Left hindlimb (tissue), 1 donor: ENCODE results near the gene GH1.
"Not testable (repeated sequence)": the region's sequence is repeated elsewhere in the genome, so short reads cannot be mapped to it uniquely, and the experiment has no call there.

ENCODE experiments used
- DNase-seq: peaks from one replicate; pipeline ENCODE4 v3.0.0-alpha.2; 2018

GH1 gene

GRCh38 chr17:63918789-63919305 lies at the start of gene GH1:
Gene GH1, minus strand, starts transcription at chr17:63918839. Its CDS starts 63 bp downstream, at chr17:63918776.
- DNase-seq: not testable (repeated sequence)

- DNase-seq: no peak
Measured at GRCh38 chr17:63967953-63968352, 49.3 kb upstream of the GH1 start.

- DNase-seq: no peak
Measured at GRCh38 chr17:63966646-63967264, 48.1 kb upstream of the GH1 start.

- no peak for DNase-seq
Measured at GRCh38 chr17:63963123-63963522, 44.5 kb upstream of the GH1 start.

- DNase-seq: no peak
Measured at GRCh38 chr17:63962298-63962744, 43.7 kb upstream of the GH1 start.

- DNase-seq: peak; percentile 74
Measured at GRCh38 chr17:63961355-63962212, 42.9 kb upstream of the GH1 start.

- DNase-seq: no peak
Measured at GRCh38 chr17:63960430-63960829, 41.8 kb upstream of the GH1 start.

GRCh38 chr17:63960006-63960405 lies 41.4 kb upstream of the GH1 start:
- DNase-seq: peak; percentile 52

- no peak for DNase-seq
Measured at GRCh38 chr17:63956296-63956920, 37.8 kb upstream of the GH1 start.

- no peak for DNase-seq
Measured at GRCh38 chr17:63955791-63956190, 37.2 kb upstream of the GH1 start.

GRCh38 chr17:63955232-63955631 lies 36.6 kb upstream of the GH1 start:
- DNase-seq: no peak

GRCh38 chr17:63954402-63955063 lies 35.9 kb upstream of the GH1 start:
- DNase-seq: no peak

GRCh38 chr17:63950940-63951907 lies 32.6 kb upstream of the GH1 start:
- DNase-seq: no peak

GRCh38 chr17:63949576-63950250 lies 31.1 kb upstream of the GH1 start:
- DNase-seq: peak; percentile 67

GRCh38 chr17:63948521-63948920 lies 29.9 kb upstream of the GH1 start:
- DNase-seq: no peak

- no peak for DNase-seq
Measured at GRCh38 chr17:63947711-63948330, 29.2 kb upstream of the GH1 start.

- DNase-seq: no peak
Measured at GRCh38 chr17:63946440-63947363, 28.1 kb upstream of the GH1 start.

- DNase-seq: peak; percentile 22
Measured at GRCh38 chr17:63945784-63946439, 27.3 kb upstream of the GH1 start.
